Measurements from ENCODE around the gene NAA25. TPM values are rescaled to one million over a fixed set of nuclear protein-coding genes. Genes with fewer than 3 reads are reported as not detected.

NAA25 gene
- total and polyA plus RNA-seq, 4 donors: 3.1 to 17.7 (median 10.8) TPM

Small RNA genes within 50 kb of the gene (small RNA-seq; reads per million reads assigned to genes)
- gene AC004024.1 (not detected), gene MIR3657 (not detected), gene RF00019 (not detected)

Other genes starting within 250 kb of the NAA25 start
- 10 to 100 TPM in 1 of 2 donors, 1 to 10 TPM in 1; 6.9 to 11.6 TPM for gene TMEM116, start 95.6 kb downstream of the NAA25 start, total RNA-seq
- 1 to 10 TPM; 4.9 to 6.2 TPM for gene TMEM116, start 95.6 kb downstream of the NAA25 start, polyA plus RNA-seq
- 10 to 100 TPM; 35.6 to 52.1 TPM for gene ERP29, start 95.4 kb downstream of the NAA25 start, total RNA-seq
- 100 to 1,000 TPM in 1 of 2 donors, 10 to 100 TPM in 1; 62.2 to 140 TPM for gene ERP29, start 95.4 kb downstream of the NAA25 start, polyA plus RNA-seq
- 10 to 100 TPM; 18.0 to 19.3 TPM for gene TRAFD1, start 16.8 kb upstream of the NAA25 start, total RNA-seq
- gene TRAFD1, start 16.8 kb upstream of the NAA25 start, polyA plus RNA-seq: 1 to 10 TPM; 7.0 to 8.4 TPM

Data from liver (tissue), 5 donors.